IMR-90 (cell line): ENCODE measurements around the gene MYO1D. TPM values are rescaled to one million over a fixed set of nuclear protein-coding genes. Genes with fewer than 3 reads are reported as not detected.

ENCODE experiments used
- ATAC-seq: fragments of 200-7000 bp; cut with Tn5 transposase; 2 replicates; pipeline ENCODE4 v1.9.1; 2020; ENCODE audit warnings: low read depth, mild to moderate bottlenecking, moderate library complexity
- BruUV-seq: library from RNA; stranded (reverse); fragments of 400-500 nt; replicated peaks from 2 replicates; lab custom pipeline; 2021; lab: Mats Ljungman, UMichigan
- CTCF ChIA-PET: fragments of 300-600 bp; formaldehyde crosslinking; extraction: SDS; loops from one replicate; lab custom pipeline; 2021; ENCODE audit warnings: antibody characterized with exemption; lab: Yijun Ruan, JAX
- POLR2A ChIA-PET: fragments of 300-600 bp; sonication (Branson Sonifier 250); formaldehyde crosslinking; loops from one replicate; lab custom pipeline; 2022; ENCODE audit warnings: antibody characterized with exemption; ENCODE audit not compliant: unreplicated experiment; lab: Charles Lee
- DNase-seq: peaks from one replicate; pipeline ENCODE4 v3.0.0; 2013
- H2AFZ ChIP-seq: replicated peaks from 2 replicates; pipeline ENCODE3; 2013; ENCODE audit warnings: low read length, mild to moderate bottlenecking; ENCODE audit not compliant: poor library complexity
- H2AK5ac ChIP-seq: 2 replicates; pipeline ENCODE4 v1.6.1; 2013; ENCODE audit warnings: low read depth, low read length, inconsistent platforms
- H2AK9ac ChIP-seq: replicated peaks from 2 replicates; pipeline ENCODE3; 2013; ENCODE audit warnings: mild to moderate bottlenecking, low read depth, low read length, moderate library complexity; ENCODE audit not compliant: poor library complexity
- H2BK120ac ChIP-seq: 2 replicates; pipeline ENCODE4 v1.6.1; 2013; ENCODE audit warnings: low read depth, low read length, inconsistent platforms
- H2BK15ac ChIP-seq: 3 replicates; pipeline ENCODE4 v1.6.1; 2013; ENCODE audit warnings: low read depth, low read length, inconsistent platforms
- H2BK20ac ChIP-seq: 2 replicates; pipeline ENCODE4 v1.6.1; 2013; ENCODE audit warnings: low read depth, mild to moderate bottlenecking, inconsistent platforms, low read length, moderate library complexity
- H2BK5ac ChIP-seq: 2 replicates; pipeline ENCODE4 v1.6.1; 2013; ENCODE audit warnings: mild to moderate bottlenecking, low read depth, low read length, inconsistent platforms; ENCODE audit not compliant: poor library complexity, severe bottlenecking
- H3K14ac ChIP-seq: replicated peaks from 2 replicates; pipeline ENCODE4 v1.6.1; 2013; ENCODE audit warnings: low read depth, low read length, inconsistent platforms
- H3K18ac ChIP-seq: 2 replicates; pipeline ENCODE4 v1.6.1; 2013; ENCODE audit warnings: low read depth, low read length, control low read depth
- H3K23ac ChIP-seq: 2 replicates; pipeline ENCODE4 v1.6.1; 2013; ENCODE audit warnings: low read depth, low read length, inconsistent platforms
- H3K27ac ChIP-seq: 2 replicates; pipeline ENCODE4 v1.5.1; 2013; ENCODE audit warnings: mild to moderate bottlenecking, control low read depth, low read length; ENCODE audit not compliant: insufficient read depth
- H3K27me3 ChIP-seq: 2 replicates; pipeline ENCODE4 v1.6.1; 2013; ENCODE audit warnings: low read length; ENCODE audit not compliant: control insufficient read depth, insufficient read depth
- H3K36me3 ChIP-seq: 2 replicates; pipeline ENCODE4 v1.6.1; 2013; ENCODE audit warnings: low read length, mixed read lengths; ENCODE audit not compliant: control insufficient read depth, insufficient read depth
- H3K4ac ChIP-seq: 2 replicates; pipeline ENCODE4 v1.6.1; 2013; ENCODE audit warnings: low read depth, low read length, inconsistent platforms
- H3K4me1 ChIP-seq: 2 replicates; pipeline ENCODE4 v1.6.1; 2013; ENCODE audit warnings: low read length, mixed read lengths; ENCODE audit not compliant: control insufficient read depth, insufficient read depth
- H3K4me2 ChIP-seq: 2 replicates; pipeline ENCODE4 v1.6.1; 2013; ENCODE audit warnings: low read depth, mild to moderate bottlenecking, control low read depth, low read length, moderate library complexity
- H3K4me3 ChIP-seq: 2 replicates; pipeline ENCODE4 v1.5.1; 2013; ENCODE audit warnings: low read depth, mild to moderate bottlenecking, control low read depth, low read length, moderate library complexity; ENCODE audit not compliant: insufficient read depth
- H3K56ac ChIP-seq: 2 replicates; pipeline ENCODE4 v1.6.1; 2013; ENCODE audit warnings: low read length, inconsistent platforms; ENCODE audit not compliant: insufficient read depth; ENCODE audit errors: extremely low read depth
- H3K79me1 ChIP-seq, 2 experiments: 2 replicates each; pipeline ENCODE4 v1.6.1; 2013; ENCODE audit warnings: low read length in 2 of 2, inconsistent platforms in 1 of 2, low read depth in 1 of 2
- H3K9ac ChIP-seq: 2 replicates; pipeline ENCODE4 v1.6.1; 2013; ENCODE audit warnings: low read depth, low read length, control low read depth
- H3K9me1 ChIP-seq: 2 replicates; pipeline ENCODE4 v1.6.1; 2013; ENCODE audit warnings: low read length, inconsistent platforms; ENCODE audit not compliant: insufficient read depth
- H3K9me3 ChIP-seq: 2 replicates; pipeline ENCODE4 v1.6.1; 2013; ENCODE audit warnings: low read length; ENCODE audit not compliant: control insufficient read depth, insufficient read depth
- H4K20me1 ChIP-seq: 2 replicates; pipeline ENCODE4 v1.6.1; 2013; ENCODE audit warnings: low read length, inconsistent platforms; ENCODE audit not compliant: insufficient read depth
- H4K5ac ChIP-seq: 2 replicates; pipeline ENCODE4 v1.6.1; 2013; ENCODE audit warnings: mild to moderate bottlenecking, low read depth, low read length, control low read depth
- H4K8ac ChIP-seq, 2 experiments: 2 replicates each; pipeline ENCODE4 v1.6.1; 2013; ENCODE audit warnings: low read depth in 2 of 2, low read length in 2 of 2, control low read depth in 1 of 2, inconsistent platforms in 1 of 2
- H4K91ac ChIP-seq: 2 replicates; pipeline ENCODE4 v1.6.1; 2013; ENCODE audit warnings: low read depth, low read length, inconsistent platforms; ENCODE audit not compliant: insufficient read depth
- CEBPB ChIP-seq: IDR thresholded peaks from 2 replicates; pipeline ENCODE4 v1.6.1; 2012; ENCODE audit warnings: low read depth, low read length, improper control_type of control experiment
- CHD1 ChIP-seq: IDR thresholded peaks from 2 replicates; pipeline ENCODE4 v1.6.1; 2012; ENCODE audit warnings: low read depth, low read length, improper control_type of control experiment
- WGBS, 2 experiments: methylation state at CpG; one replicate each; pipeline versions ENCODE4 v1.1.5 to v1.1.7; 2013; ENCODE audit warnings: missing lambda C conversion rate in 2 of 2; ENCODE audit not compliant: insufficient read length in 1 of 2; ENCODE audit errors: extremely low coverage in 2 of 2; 5-methylcytosine and 5-hydroxymethylcytosine counted together
- dilution Hi-C: fragments of 300-500 bp; cut with HindIII; formaldehyde crosslinking; loops from one replicate; pipeline ENCODE4 v1.14.3; 2018; ENCODE audit warnings: low sequenced_read_pairs; ENCODE audit not compliant: unreplicated experiment
- in situ Hi-C: fragments of 300-500 bp; cut with MboI; formaldehyde crosslinking; loops from 3 replicates; pipeline ENCODE4 v1.14.3; 2019; ENCODE audit warnings: low sequenced_read_pairs, inconsistent platforms, mixed read lengths
- intact Hi-C: fragments of 100-400 bp; cut with micrococcal nuclease; formaldehyde crosslinking; loops from 2 replicates; pipeline ENCODE4 v1.10.0; 2022
- polyA plus RNA-seq, 3 experiments: library from polyadenylated mRNA; depleted of rRNA; stranded (reverse); fragments of >200 nt; gene quantifications; 2 replicates each; pipeline ENCODE4 v1.2.3, GENCODE V29; 2012; ENCODE audit warnings: low replicate concordance in 1 of 3
- total RNA-seq: library from RNA; depleted of rRNA; stranded (reverse); fragments of >200 nt; gene quantifications from 2 replicates; pipeline ENCODE4 v1.2.3, GENCODE V29; 2012

The MYO1D gene
- total and polyA plus RNA-seq, 2 of the 4 experiments (the other 2 are of a cell fraction), result 0.63 to 0.90 TPM

DNA sequence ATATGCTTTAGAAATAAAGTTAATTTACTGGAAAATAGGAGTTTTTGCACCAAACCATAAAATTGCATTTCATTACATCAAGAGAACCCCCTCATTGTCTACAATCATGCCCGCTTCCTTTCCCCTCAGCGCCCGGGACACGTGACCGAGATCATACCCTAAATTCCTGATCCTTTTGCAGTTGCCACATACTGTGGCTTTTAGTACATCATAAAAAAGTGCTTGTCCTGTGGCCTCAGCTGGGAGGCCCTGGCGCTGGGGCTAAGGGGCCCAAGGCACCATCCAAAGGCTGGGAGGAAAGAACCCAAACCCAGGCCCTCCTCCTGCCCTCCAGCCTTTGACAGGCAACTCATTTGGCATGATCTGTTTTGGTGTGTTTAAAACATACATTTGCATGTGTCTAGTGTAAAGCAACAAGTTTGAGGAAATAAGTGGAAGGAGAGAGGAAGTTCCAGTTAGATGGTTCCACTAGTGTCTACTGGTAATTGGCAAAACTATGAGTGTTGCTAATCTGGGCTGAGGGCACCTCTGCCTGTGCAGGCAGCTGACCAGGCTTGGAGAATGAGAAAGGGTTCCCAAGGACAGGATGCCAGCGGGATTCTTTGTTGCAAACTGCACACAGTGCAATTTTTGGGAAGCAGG is 384.2 kb downstream of the MYO1D start:
- no peak for ATAC-seq
- Histone ChIP-seq H3K14ac (no peak overlapping the region), H2AK9ac (no peak overlapping the region), H3K9me1 (peaks cover 14% of the 10 kb centered on the region), H4K8ac (no peak overlapping the region), H3K4me3 (no peak overlapping the region), H3K4me2 (no peak overlapping the region), H2BK120ac (no peak overlapping the region), H4K20me1 (peaks cover 4% of the 10 kb centered on the region; the same call in 1 of the 2 replicates), H3K4ac (no peak overlapping the region), H3K9me3 (no peaks in the 10 kb centered on the region), H2AFZ (no peak overlapping the region), H3K27ac (no peak overlapping the region), H3K56ac (no peak overlapping the region), H4K5ac (no peak overlapping the region), H2BK20ac (no peak overlapping the region), H3K27me3 (no peaks in the 10 kb centered on the region), H3K79me1 (peaks cover 0 to 3% of the 10 kb centered on the region in 2 experiments; a peak in 2 of 4 replicates), H3K18ac (no peak overlapping the region), H3K23ac (no peak overlapping the region), H2AK5ac (no peak overlapping the region), H3K36me3 (peaks cover 2% of the 10 kb centered on the region; the same call in 1 of the 2 replicates), H2BK15ac (no peak overlapping the region), H3K4me1 (peaks cover 6% of the 10 kb centered on the region), H3K9ac (no peak overlapping the region), H4K91ac (no peak overlapping the region), H2BK5ac (no peak overlapping the region)
- dilution Hi-C loops, result no loop called here
- POLR2A ChIA-PET, result no interaction called here
- DNase-seq, result no peak
- in situ Hi-C loops, result loop anchor here (25.0 kb wide), 1 partner anchor 270 kb away; no protein-coding TSS in a partner anchor
- CTCF ChIA-PET, result no interaction called here
- BruUV-seq, result no TSS peak
- TF ChIP-seq CEBPB (no peak), CHD1 (no peak)
- WGBS, 2 experiments, result no CpG with 5 or more reads among the region's 7 CpGs
- intact Hi-C loops, result no loop called here
